NCI-H526 treated with DMSO at 0.1 percent for 48 hours (cell line): Measurements from ENCODE around the gene SPHK1.
"Not testable (repeated sequence)": the region's sequence is repeated elsewhere in the genome, so short reads cannot be mapped to it uniquely, and the experiment has no call there.

ENCODE experiments used
- DNase-seq: peaks from one replicate; lab custom pipeline; 2025; lab: John Stamatoyannopoulos, UW

SPHK1 gene

GRCh38 chr17:76384222-76384986 is at the start of gene SPHK1:
Gene SPHK1 (plus strand): TSS chr17:76384609. CDS start chr17:76385645, 1,036 bp downstream.
- DNase-seq, result peak; percentile 25

DNA sequence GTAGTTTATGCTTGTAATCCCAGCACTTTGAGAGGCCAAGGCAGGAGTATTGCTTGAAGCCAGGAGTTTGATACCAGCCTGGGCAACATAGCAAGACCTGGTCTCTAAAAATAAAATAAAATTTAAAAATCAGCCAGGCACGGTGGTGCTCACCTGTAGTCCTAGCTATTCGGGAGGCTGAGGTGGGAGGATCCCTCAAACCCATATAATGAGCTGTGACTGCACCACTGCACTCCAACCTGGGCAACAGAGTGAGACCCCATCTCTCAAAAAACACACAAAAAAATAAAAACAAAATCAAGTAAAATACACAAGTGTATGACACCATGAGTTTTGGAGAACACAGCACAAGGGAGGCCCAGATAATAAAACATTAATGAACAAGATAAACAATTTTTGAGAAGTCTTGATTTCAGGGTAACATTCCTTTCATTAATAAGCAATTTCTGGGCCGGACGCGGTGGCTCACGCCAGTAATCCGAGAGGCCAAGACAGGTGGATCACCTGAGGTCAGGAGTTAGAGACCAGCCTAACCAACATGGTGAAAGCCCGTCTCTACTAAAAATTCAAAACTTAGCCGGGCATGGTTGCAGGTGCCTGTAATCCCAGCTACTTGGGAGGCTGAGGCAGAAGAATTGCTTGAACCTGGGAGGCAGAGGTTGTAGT is 48.6 kb upstream of the SPHK1 start:
- no peak for DNase-seq

- DNase-seq, result no peak
Observed at GRCh38 chr17:76336756-76337412, 47.5 kb upstream of the SPHK1 start.

- DNase-seq, result no peak
Observed at GRCh38 chr17:76337413-76337777, 47.0 kb upstream of the SPHK1 start.

- DNase-seq, result no peak
Observed at GRCh38 chr17:76341301-76341700, 43.1 kb upstream of the SPHK1 start.

DNA sequence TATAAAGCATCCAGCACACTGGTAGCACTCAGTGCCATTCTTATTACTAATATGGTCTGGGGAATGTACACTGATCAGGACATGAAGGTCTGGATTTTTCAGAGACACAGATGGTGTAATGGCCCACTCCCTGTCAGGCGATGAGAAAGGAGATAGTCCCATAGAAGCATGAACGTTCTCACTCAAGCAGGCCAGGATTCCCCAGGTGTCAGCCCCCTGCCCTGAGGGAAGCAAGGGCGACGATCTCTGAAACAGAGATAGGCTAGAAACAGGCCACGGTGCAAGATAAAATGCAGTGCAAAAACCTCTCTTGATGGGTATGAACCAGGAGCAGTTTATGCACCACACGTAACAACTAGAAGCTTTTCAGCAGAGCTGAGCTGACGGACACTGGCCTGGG is 41.3 kb upstream of the SPHK1 start:
- DNase-seq, result no peak

GRCh38 chr17:76345377-76345974 is 38.9 kb upstream of the SPHK1 start:
- DNase-seq, result no peak

- DNase-seq, result not testable (repeated sequence)
Observed at GRCh38 chr17:76346936-76347335, 37.5 kb upstream of the SPHK1 start.

- no peak for DNase-seq
Observed at GRCh38 chr17:76350463-76350862, 33.9 kb upstream of the SPHK1 start.

- DNase-seq, result no peak
Observed at GRCh38 chr17:76351526-76352071, 32.8 kb upstream of the SPHK1 start.

DNA sequence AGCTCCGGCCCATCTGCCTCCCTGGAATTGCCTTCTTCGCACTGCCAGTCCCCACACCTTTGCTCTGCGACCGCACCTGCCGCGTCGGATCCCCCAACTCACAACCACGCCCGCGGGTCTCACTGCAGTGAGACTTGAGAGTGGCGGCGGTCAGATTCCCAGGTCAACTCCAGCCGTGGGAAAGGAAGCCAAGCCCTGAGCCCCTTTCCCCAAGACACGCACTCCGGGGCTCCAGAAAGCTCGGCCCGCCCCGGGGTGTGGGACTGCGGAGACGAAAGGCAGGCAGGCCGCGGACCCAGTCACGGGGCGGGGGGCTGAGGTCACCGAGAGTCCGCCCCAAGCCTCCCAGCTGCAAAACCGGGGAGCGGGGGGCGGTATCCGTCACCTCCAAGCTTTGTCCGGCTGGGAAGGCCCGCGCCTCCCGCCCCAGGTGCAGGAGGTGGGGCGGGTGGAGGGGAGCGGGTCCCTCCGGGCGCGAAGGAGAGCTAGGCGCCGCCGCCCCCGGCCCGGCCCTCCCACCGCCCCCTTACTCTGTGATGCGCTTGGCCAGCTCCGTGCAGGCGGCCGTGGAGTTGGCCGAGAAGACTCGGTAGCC is 31.3 kb upstream of the SPHK1 start:
- DNase-seq, result no peak

DNA sequence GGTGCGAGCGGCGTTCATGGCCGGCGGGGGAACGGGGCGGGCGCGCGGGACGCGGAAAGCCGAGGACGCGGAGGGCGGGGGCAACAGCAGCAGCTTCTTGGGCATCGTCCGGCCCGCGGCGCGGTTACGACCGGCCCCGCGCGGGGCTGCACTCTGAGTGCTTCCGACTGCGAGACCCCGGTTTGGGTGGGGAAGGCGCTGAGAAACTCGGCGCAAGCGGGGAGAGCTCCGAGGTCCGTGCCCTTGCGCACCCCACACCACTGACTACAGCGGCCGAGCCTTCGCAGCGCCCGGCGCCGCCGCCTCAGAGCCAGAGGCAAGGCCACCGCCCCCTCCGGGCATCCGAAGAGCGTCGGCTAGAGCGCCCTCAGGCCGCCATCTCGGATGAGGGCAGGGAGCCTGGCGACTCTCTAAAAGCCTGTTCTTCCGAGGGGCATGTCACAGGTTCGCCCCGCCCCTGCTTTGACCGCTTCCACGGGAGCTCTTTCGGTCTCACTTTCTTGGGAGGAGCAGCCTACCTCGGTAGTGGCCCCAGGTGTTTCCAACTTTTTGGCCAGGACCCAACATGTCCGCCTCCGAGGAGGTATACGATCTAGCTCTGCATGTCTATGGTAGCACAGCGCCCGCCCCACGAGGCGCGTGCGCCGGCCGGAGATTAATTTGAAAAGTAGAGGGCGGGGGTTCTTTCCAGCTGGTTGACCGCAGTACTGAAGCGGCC is 30.7 kb upstream of the SPHK1 start, which contains the start of gene PRPSAP1:
PRPSAP1 (minus strand) TSS at position 318 of the 718 bp plus-strand sequence; CDS start at position 105, 213 bp downstream.
- DNase-seq, result peak; percentile 97

GRCh38 chr17:76354317-76354729 is 30.1 kb upstream of the SPHK1 start:
- DNase-seq, result no peak

DNA sequence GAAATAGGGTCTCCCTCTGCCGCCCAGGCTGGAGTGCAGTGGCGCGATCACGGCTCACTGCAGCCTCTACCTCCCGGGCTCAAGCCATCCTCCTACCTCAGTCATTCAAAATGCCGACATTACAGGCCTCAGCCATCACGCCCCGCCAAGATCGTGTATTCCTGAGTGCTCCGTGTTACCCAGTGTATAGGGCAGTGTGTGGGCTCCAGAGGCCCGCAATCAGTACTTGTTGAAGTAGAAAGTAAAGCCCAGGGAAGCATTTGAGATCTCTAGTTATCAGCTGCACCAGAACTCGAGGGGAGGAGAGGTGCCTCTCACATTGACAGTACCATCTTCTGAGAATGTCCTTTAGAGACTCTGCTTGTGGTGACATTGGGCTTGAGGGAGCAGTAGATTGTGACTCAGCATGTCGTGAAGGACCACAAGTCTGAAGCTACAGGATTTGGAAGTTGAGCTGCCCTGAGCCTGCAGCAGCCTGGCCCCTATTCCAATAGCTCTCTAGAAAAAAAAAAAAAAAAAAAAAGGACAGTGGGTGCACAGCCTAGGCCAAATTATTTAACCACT is 29.6 kb upstream of the SPHK1 start:
- no peak for DNase-seq

- no peak for DNase-seq
Observed at GRCh38 chr17:76356803-76357456, 27.5 kb upstream of the SPHK1 start.

DNA sequence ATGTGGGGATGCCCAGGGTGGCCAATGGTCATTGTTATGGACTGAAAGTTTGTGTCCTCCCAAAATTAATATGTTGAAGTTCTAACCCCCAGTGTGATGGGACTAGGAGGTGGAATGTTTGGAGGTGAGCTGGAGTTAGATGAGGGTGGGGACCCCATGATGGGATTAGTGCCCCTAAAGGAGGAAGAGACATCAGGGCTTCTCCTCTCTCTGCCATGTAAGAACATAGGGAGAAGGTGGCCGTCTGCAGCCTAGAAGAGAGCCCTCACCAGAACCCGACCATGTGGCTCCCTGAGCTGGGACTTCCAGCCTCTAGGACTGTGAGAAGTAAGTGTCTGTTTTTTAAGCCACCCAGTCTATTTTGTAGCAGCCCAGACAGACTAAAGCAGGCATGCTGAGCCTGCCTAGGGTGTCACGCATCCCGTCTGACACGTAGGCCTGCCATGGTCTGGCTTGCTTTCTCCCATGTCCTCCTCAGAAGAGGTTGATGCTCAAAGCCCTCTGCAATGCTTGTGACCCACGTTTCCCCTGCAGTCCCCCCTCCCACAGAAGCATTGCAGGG is 26.7 kb upstream of the SPHK1 start:
- DNase-seq, result no peak

- DNase-seq, result no peak
Observed at GRCh38 chr17:76359375-76359774, 25.0 kb upstream of the SPHK1 start.

DNA sequence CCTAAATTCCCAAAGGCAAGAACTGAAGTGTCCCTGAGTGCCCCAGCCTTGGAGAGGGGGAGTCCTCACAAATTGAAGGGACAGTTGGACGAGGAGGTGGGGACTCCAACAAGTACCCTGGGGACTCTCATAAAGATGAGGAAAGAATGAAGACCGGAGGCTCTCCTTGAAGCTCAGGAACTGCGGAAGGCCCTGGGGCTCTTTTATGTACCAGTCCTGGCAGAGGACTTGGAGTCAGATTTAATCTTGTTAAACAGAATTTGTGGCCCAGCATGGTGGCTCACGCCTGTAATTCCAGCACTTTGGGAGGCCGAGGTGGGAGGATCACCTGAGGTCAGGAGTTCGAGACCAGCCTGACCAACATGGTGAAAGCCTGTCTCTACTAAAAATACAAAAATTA is 24.6 kb upstream of the SPHK1 start:
- not testable (repeated sequence) for DNase-seq

DNA sequence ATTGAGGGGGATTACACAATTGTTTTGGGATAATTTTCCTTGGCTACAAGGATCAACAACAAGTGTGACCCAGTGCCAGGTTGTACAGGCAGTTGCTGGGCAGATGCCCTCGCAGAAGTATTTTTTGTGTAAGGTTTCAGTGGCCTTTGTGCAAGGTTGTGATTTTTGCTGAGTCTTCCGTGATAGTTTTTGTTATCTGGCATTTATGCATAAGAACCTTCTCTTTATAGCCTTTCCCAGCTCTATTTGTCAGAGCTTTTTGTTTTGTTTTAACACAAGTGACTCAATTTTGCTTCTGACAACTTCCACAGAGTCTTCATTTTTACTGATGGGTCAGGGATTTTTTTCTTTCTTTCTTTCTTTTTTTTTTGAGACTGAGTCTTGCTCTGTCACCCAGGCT is 23.9 kb upstream of the SPHK1 start:
- no peak for DNase-seq
